ENCODE results near the gene KMT2E.

KMT2E gene

GRCh38 chr7:105009667-105010503 is 4.1 kb upstream of the KMT2E start:
- no peak for DNase-seq (ENCODE audit: low read depth in 2 of 2)

DNA sequence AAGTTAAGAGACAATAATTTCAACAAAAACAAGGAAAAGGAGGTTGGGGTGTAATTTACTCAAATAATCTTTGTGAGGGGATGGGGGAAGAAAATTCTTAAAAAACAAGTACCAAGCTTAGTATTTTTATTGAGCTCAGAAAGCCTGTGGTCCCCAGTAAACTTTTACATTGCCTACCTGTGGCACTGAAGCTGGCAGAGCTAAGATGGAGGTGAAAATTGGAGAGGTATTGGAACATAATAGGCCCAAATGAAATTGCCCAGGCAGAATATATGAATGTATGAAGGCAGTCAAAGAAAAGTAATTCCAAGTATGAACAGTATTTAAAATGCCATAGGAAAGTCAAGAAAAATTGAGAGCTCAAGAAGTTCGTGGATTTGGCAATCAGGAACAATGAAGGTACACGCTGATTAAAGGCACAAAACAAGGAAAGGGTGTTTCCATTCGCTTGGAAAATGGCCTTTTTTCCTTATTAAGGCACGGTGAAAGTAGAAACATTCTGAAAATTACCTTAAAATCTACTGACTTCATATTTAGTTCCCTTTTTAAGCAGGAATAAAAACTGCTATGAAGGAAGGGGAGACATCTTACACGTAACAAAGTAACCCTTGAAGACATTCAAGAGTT is 3.4 kb upstream of the KMT2E start:
- DNase-seq (ENCODE audit: low read depth in 2 of 2), result no peak

- DNase-seq (ENCODE audit: low read depth in 2 of 2), result no peak
Measured at GRCh38 chr7:105011141-105011830, 2.7 kb upstream of the KMT2E start.

DNA sequence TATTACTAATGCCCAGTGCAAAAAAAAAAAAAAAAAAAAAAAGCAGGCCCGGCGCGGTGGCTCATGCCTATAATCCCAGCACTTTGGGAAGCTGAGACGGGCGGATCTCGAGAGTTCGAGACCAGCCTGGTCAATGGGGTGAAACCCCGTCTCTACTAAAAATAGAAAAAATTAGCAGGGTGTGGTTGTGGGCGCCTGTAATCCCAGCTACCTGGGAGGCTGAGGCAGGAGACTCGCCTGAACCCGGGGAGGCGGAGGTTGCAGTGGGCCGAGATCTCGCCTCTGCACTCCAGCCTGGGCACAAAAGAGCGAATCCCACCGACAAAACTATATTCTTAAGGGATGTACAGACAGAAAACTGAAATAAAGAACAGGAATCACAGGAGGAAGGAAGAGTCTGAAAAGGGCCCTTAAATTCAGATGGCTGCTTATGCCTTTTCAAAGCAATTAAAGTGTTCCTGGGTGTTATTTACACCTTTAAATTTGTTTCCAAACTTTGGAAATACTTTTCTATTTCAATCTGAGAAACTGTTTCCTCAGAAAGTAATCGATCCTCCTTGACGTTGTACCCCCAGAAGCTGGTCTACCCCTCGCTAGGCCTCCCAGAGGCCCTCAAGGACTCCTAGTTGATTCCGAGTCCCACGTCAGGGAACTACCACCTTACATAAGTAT is 2.0 kb upstream of the KMT2E start:
- no peak for DNase-seq (ENCODE audit: low read depth in 2 of 2)

DNA sequence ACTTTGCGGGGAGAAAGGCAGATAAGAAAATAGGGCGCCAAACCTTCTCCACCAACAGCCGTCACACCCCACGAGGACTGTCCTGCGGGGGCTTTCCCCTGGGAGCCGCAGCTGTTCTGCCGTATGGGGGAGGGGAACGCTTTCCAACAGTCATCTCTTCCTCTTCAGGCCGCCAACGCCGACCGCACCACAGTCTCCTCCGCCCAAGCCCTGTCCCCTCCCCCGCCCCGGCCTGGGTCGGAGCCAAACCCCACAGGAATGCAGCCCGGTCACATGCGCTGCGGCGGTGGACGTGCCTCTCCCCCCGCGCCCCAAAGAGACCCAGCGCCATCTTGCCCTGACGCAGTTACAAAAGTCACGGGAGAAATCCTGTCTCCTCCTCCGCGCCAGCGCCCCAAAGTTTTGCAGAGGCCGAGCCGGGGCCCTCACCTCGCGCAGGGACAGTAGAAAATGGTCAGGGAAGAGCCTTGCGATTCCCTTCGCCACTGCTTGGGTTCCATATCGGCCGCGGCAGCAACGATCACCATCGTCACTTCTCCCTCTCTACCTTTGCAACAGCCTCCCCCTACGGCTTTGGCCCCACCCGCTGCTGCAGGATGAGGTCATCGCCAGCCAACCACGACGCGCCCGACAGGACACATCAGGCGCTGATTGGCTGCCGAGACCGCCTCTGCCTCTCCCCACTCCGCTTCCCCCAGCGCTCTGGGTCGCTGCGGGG is 1.3 kb upstream of the KMT2E start:
- DNase-seq (ENCODE audit: low read depth in 2 of 2), result peak; percentile 99

DNA sequence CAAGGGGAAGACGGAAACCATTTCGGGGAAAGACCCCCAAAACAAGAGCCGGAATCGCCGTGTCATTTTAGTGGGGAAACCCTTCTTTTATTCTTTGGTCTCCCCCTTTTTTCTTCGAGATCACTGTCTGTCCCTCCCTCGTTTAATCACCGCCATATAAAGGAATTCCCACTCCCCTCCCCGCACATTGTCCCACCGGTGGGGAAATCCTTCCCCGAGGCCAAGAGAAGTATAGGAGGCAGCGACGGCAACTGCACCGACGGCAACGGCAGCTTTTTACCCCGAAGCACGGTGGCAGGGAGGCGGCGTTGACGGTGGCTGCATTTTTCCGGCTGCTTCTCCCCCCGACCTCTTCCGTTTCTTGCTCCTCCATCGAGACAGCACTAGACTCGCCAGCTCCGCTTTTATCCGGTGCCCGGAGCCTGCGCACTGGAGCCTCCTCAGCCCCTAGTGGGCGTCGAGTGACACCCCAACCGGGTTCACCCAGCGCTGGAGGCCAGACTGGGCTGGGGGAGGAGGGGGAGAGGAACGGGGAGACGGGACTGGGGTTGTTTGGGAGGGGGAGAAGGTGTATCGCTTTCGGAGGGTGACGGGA is 687 bp upstream of the KMT2E start:
- peak; percentile 86 to 90 for DNase-seq (ENCODE audit: low read depth in 2 of 2)

DNA sequence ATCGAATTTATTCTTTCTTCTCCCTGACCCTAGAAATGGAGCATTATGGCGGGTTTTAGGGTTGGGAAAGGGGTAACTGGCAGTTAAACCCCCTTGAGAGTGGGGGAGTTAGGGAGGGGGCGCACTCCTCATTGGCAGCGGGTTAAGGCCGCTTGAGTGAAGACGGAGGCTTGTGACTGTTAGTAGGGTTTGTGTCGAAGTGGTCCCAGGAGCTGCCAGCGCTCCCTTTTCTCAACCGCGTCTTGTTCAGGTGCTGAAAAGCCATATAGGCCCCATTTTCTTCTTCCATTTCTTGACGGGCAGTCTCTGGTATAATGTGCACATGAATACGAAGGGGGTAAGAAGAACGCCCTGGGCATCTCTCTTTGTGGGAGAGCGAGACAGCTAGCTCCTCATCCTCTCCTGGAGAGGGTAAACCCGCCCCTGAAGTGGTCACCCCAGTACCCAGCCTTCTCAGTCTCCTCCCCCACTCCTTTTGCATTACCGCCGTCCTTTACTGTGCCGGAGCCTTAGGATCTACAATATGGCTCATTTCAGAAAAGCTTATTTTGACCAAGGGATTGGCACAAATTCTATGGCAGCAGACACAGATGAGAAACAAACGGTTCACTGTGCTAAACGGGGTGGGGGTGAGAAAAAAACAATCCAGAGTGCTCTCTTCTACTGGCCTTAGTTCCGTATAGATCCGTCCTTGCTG is 836 bp downstream of the KMT2E start:
- DNase-seq (ENCODE audit: low read depth in 2 of 2), result peak in 1 of 2 donors; percentile 29

DNA sequence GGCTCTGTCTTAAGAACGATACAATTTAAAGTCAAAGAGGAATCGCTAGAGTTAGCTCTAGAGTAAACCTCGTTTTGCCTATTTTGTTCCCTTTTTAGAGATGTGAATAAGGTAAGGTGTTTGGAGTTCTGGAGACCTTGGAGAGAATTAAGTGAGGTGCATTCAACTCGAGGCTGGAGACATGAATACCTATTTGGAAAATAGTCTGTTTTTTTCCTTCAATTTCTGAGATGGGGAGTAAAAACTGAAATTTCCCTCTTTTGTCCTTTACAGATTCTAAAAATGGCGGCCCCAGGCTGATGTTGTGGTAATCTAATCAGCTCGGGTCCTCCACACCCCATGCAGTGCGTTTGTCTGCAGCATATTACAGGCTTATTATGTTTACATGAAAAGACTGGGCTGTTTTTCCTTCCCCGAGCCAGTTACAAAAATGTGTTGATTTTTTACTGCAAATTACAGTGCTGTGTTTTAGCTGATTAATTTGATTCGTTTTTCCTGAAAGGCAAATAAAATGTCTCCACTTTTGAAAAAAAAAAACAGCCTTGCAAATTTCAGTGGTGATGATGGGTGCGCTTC is 1.5 kb downstream of the KMT2E start:
- DNase-seq (ENCODE audit: low read depth in 2 of 2), result no peak

- no peak for DNase-seq (ENCODE audit: low read depth in 2 of 2)
Measured at GRCh38 chr7:105016068-105016708, 2.2 kb downstream of the KMT2E start.

- no peak for DNase-seq (ENCODE audit: low read depth in 2 of 2)
Measured at GRCh38 chr7:105016709-105017656, 3.0 kb downstream of the KMT2E start.

DNA sequence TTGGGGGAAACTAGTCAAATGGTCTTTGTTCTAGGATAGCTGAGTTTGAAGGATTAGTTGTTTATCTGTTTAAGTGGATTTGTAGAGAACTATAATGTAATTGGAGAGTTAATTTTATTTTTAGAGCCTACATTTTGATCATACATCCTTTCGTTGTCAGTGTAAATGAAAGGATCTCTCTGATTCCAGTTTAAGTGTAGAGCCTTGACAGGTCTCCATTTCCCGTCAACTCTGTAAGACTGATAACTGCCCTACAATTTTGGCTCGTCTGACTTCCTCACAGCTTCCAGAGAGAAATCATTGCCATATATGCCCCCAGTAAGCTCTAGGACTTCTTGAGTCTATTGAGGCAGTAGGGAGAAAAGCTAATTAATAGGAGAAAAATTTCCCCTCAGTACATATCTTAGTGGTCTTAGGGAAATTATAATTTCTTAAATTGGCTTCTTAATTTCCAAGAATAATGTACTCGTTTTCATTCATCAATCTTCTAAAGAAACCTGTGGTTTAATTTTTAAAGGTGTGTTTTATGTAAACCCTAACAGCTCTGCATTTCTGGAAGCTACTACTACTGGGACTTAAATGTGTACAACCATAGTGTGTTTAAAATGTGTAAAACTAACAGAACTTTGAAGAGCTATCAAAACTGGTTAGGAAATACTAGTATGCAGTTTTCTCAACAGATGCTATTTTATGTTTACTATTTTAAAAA is 3.8 kb downstream of the KMT2E start:
- DNase-seq (ENCODE audit: low read depth in 2 of 2), result no peak

- DNase-seq (ENCODE audit: low read depth in 2 of 2), result no peak
Measured at GRCh38 chr7:105019269-105019668, 5.3 kb downstream of the KMT2E start.

GRCh38 chr7:105020926-105021325 is 6.9 kb downstream of the KMT2E start:
- no peak for DNase-seq (ENCODE audit: low read depth in 2 of 2)

- DNase-seq (ENCODE audit: low read depth in 2 of 2), result no peak
Measured at GRCh38 chr7:105021352-105021751, 7.3 kb downstream of the KMT2E start.

- no peak for DNase-seq (ENCODE audit: low read depth in 2 of 2)
Measured at GRCh38 chr7:105021967-105022366, 8.0 kb downstream of the KMT2E start.

- no peak for DNase-seq (ENCODE audit: low read depth in 2 of 2)
Measured at GRCh38 chr7:105022458-105022857, 8.5 kb downstream of the KMT2E start.

DNA sequence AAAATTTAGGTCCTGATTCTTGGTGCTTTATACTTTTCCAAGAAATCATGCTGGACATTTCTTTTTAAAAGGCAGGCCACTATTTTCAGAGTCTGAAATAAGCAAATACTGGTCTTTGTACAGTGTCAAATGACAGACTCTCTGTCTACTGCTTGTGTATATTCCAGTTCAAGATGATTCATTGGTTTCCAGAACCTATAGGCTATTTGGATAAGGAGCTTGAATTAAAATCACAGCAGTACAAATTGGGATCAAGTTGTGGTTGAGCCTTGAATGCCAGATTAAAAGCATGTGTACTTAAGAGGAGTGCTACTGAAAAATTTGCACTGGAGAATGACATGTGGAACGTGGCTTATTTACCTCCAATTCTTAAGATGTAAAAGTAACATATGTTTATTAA is 10.7 kb downstream of the KMT2E start:
- DNase-seq (ENCODE audit: low read depth in 2 of 2), result no peak

DNA sequence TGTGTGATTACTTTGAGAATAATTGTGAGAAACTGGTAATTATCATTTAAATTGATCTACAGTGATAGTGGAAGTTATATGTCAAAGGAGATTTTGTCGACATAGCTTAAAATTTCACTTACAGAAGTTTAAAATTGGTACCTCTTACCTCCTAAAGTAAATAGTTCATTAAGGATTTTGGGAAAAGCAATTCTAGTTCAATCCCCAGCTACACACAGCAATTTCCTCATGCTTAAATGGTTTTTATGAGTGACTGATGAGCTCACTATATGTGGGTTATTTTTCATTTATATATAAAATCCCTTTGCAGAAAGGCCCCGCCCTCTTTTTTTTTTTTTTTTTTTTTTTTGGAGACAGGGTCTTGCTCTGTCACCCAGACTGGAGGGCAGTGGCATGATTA is 12.7 kb downstream of the KMT2E start:
- no peak for DNase-seq (ENCODE audit: low read depth in 2 of 2)
